ENCODE measurements around the gene SRGAP1. TPM values are rescaled to one million over a fixed set of nuclear protein-coding genes. Genes with fewer than 3 reads are reported as not detected.

SRGAP1 gene
- total and polyA plus RNA-seq, 2 of the 13 experiments (the other 11 are each of a cell fraction or from before 2014, with no cell fraction given) = 1.6 to 3.4 TPM

- TF ChIP-seq ZKSCAN5 (CRISPR knock-in tag; IDR thresholded peaks at IDR 0.05) (no peak), HHEX (CRISPR knock-in tag; IDR thresholded peaks at IDR 0.05) (no peak), ZNF597 (CRISPR knock-in tag; IDR thresholded peaks at IDR 0.05) (no peak), ZNF460 (CRISPR knock-in tag; IDR thresholded peaks at IDR 0.05; ENCODE audit: borderline replicate concordance) (no peak), E2F1 (CRISPR knock-in tag; IDR thresholded peaks at IDR 0.05) (no peak), RFX1 (IDR thresholded peaks at IDR 0.05) (no peak)
- TF ChIP-seq, protein P1, sequence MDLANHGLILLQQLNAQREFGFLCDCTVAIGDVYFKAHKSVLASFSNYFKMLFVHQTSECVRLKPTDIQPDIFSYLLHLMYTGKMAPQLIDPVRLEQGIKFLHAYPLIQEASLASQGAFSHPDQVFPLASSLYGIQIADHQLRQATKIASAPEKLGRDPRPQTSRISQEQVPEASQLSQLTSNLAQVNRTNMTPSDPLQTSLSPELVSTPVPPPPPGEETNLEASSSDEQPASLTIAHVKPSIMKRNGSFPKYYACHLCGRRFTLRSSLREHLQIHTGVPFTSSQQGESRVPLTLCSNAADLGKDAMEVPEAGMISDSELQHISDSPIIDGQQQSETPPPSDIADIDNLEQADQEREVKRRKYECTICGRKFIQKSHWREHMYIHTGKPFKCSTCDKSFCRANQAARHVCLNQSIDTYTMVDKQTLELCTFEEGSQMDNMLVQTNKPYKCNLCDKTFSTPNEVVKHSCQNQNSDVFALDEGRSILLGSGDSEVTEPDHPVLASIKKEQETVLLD (CRISPR knock-in tag; IDR thresholded peaks at IDR 0.05; ENCODE audit: low read depth) = no peak
- TF ChIP-seq, protein P2, sequence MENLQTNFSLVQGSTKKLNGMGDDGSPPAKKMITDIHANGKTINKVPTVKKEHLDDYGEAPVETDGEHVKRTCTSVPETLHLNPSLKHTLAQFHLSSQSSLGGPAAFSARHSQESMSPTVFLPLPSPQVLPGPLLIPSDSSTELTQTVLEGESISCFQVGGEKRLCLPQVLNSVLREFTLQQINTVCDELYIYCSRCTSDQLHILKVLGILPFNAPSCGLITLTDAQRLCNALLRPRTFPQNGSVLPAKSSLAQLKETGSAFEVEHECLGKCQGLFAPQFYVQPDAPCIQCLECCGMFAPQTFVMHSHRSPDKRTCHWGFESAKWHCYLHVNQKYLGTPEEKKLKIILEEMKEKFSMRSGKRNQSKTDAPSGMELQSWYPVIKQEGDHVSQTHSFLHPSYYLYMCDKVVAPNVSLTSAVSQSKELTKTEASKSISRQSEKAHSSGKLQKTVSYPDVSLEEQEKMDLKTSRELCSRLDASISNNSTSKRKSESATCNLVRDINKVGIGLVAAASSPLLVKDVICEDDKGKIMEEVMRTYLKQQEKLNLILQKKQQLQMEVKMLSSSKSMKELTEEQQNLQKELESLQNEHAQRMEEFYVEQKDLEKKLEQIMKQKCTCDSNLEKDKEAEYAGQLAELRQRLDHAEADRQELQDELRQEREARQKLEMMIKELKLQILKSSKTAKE (CRISPR knock-in tag; IDR thresholded peaks at IDR 0.05; ENCODE audit: borderline replicate concordance) = no peak
Measured at GRCh38 chr12:64189530-64189929, 345.0 kb downstream of the SRGAP1 start (continued).
